Nephron progenitor cell (in vitro differentiated cells): ENCODE data around the gene NAE1.

ENCODE experiments used
- DNase-seq: peaks from one replicate; pipeline ENCODE4 v3.0.0; 2021
- H3K27ac Mint-ChIP-seq: 2 replicates; pipeline ENCODE4 v1.8.0; 2021; ENCODE audit warnings: mild to moderate bottlenecking, moderate library complexity, mixed read lengths
- H3K27me3 Mint-ChIP-seq: 2 replicates; pipeline ENCODE4 v1.8.0; 2021; ENCODE audit warnings: mild to moderate bottlenecking, low read depth, mixed read lengths; ENCODE audit not compliant: poor library complexity
- H3K36me3 Mint-ChIP-seq: 2 replicates; pipeline ENCODE4 v1.8.0; 2021; ENCODE audit warnings: low read depth, mixed read lengths
- H3K4me1 Mint-ChIP-seq: 2 replicates; pipeline ENCODE4 v1.8.0; 2021; ENCODE audit warnings: mixed read lengths
- H3K4me3 Mint-ChIP-seq: 2 replicates; pipeline ENCODE4 v1.8.0; 2021; ENCODE audit warnings: mild to moderate bottlenecking, moderate library complexity, mixed read lengths
- H3K9me3 Mint-ChIP-seq: 2 replicates; pipeline ENCODE4 v1.8.0; 2021; ENCODE audit warnings: mild to moderate bottlenecking, moderate library complexity, mixed read lengths
- CTCF ChIP-seq: fragments of 200-600 bp; sonication (generic); IDR thresholded peaks from 2 replicates; pipeline ENCODE4 v1.5.0; 2021; ENCODE audit warnings: antibody characterized with exemption

NAE1 gene

GRCh38 chr16:66830422-66831404 lies at the start of gene NAE1:
NAE1 (minus strand) TSS chr16:66830976; CDS start chr16:66830899, 77 bp downstream.
- Mint-ChIP-seq H3K27me3 (peaks cover 32% of the 10 kb centered on the region), H3K9me3 (no peaks in the 10 kb centered on the region), H3K36me3 (peaks cover 30% of the 10 kb centered on the region), H3K4me3 (peak within 1 kb of the TSS; percentile 84), H3K27ac (no peak within 1 kb of the TSS), H3K4me1 (peaks cover 39% of the 10 kb centered on the region)
- TF ChIP-seq CTCF, result peak; percentile 98
- DNase-seq, result peak; percentile 93

DNA sequence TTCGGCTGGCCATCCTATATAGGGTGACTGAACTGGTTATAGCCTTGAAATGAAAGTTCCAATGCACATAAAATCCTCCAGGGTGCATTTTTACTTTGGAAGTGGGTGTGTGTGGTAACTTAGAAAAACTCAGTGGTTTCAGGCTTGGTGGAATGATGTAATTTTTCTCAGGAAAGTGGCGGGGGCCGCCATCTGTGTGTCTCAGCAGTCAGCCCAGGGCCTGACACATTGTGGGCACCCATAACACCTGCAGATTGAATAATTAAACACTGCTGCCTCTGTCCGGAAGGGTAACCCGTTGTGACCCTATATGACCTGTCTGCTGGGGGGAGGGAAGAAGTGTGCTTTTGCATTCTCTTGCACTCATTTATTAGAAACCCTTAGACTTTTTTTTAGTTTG lies 47.3 kb upstream of the NAE1 start:
- DNase-seq, result no peak
- Mint-ChIP-seq H3K9me3 (no peaks in the 10 kb centered on the region), H3K4me1 (peaks cover 47% of the 10 kb centered on the region), H3K27me3 (peaks cover 5% of the 10 kb centered on the region), H3K27ac (no peak overlapping the region), H3K4me3 (no peak overlapping the region), H3K36me3 (no peaks in the 10 kb centered on the region)
- no peak for TF ChIP-seq CTCF

GRCh38 chr16:66874079-66874775 lies 43.5 kb upstream of the NAE1 start:
- Mint-ChIP-seq H3K27me3 (peaks cover 20% of the 10 kb centered on the region), H3K27ac (peak overlapping the region; percentile 42)
- DNase-seq, result no peak

GRCh38 chr16:66873685-66874055 lies 42.9 kb upstream of the NAE1 start:
- DNase-seq, result no peak
- no peak for TF ChIP-seq CTCF
- H3K4me3 Mint-ChIP-seq, result no peak overlapping the region
- H3K27me3 Mint-ChIP-seq, result peaks cover 20% of the 10 kb centered on the region
- no peaks in the 10 kb centered on the region for H3K9me3 Mint-ChIP-seq
- no peak overlapping the region for H3K27ac Mint-ChIP-seq
- no peaks in the 10 kb centered on the region for H3K36me3 Mint-ChIP-seq
- H3K4me1 Mint-ChIP-seq, result peaks cover 43% of the 10 kb centered on the region

More at GRCh38 chr16:66874079-66874775, 43.5 kb upstream of the NAE1 start:
- TF ChIP-seq CTCF, result no peak
- H3K4me3 Mint-ChIP-seq, result no peak overlapping the region
- H3K4me1 Mint-ChIP-seq, result peaks cover 44% of the 10 kb centered on the region
- H3K36me3 Mint-ChIP-seq, result no peaks in the 10 kb centered on the region
- no peaks in the 10 kb centered on the region for H3K9me3 Mint-ChIP-seq

GRCh38 chr16:66872943-66873684 lies 42.3 kb upstream of the NAE1 start:
- H3K36me3 Mint-ChIP-seq, result no peaks in the 10 kb centered on the region
- peak; percentile 93 for TF ChIP-seq CTCF
- H3K4me1 Mint-ChIP-seq, result peaks cover 37% of the 10 kb centered on the region
- no peaks in the 10 kb centered on the region for H3K9me3 Mint-ChIP-seq
- DNase-seq, result peak; percentile 94
- no peak overlapping the region for H3K27ac Mint-ChIP-seq
- peaks cover 23% of the 10 kb centered on the region for H3K27me3 Mint-ChIP-seq
- peak overlapping the region; percentile 79 for H3K4me3 Mint-ChIP-seq
